Endothelial cell of hepatic sinusoid (primary cell): Measurements from ENCODE around the gene CBX5.
"Not testable (repeated sequence)": the region's sequence is repeated elsewhere in the genome, so short reads cannot be mapped to it uniquely, and the experiment has no call there.

Source experiments
- in situ Hi-C: cut with HindIII; loops from 2 replicates; pipeline ENCODE4 v1.10.0; 2017; ENCODE audit warnings: low sequenced_read_pairs

Gene CBX5

DNA sequence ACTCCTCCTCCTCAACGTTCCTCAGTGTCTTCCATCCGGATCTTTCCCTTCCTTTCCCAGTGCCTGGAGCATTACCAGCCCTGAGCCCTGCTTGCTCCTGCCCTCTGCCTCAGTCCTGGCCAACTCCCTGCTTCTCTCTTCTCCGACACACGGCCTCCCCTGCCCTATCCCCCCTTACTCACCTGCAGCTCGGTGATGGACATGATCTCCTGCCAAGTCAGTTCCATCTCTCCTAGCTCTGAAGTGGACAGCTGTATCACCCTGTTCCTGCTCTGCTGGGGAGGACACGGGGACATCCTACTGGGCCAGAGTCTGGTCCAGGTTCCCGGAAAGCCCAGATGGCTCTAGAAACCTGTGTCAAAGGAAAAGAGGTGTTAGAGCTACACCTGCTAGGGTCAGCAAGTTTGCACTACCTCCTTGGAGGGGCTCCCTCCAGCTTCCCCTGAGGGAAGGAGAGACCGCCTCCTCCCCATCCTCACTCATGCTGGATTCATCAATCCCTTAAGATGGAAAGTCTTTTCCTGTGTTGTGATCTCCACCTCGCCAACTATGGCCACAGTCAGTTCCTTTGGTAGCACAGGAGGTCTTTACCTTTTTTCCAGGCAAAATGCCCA, 15.1 kb upstream of the CBX5 start:
- in situ Hi-C loops, result loop anchor here (5.0 kb wide), 2 partner anchors 32 to 77 kb away; partner anchors contain the start of gene COPZ1

DNA sequence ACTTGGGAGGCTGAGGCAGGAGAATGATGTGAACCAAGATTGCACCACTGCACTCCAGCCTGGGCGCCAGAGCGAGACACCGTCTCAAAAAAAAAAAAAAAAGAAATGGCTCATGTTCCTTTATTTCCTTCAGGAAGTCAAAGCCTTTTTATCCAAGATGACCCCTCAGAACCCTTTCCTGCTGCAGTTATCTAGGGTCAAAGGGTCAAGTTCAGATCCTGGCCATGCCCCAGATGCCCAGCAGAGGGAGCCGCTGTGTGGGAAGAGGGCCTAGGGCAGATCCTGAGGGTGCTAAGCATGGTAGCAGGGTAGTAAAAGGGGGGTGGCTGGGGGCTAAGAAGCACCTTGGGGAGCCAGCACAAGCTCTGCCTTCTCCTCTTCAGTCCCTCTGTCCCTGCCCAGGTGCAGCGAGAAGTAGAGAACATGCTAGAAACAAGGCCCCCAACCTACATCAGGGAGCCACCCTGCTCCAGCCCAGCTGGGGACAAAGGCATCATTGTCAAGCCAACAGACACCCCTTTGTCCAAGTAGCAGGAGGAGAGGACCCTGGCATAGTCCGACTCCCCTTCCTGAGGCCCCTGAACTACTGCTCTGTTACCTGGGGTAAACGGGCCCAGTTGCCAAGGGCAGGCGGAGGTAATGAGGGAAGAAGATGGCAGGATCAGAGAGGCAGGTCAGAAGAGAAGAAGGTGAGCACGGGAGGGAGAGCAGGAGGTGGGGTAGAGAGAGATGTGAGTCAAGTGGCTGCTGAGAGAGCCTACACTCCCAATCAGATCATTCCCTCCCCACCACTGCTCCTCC, 14.4 kb upstream of the CBX5 start:
- in situ Hi-C loops, result loop anchor here (5.0 kb wide), 2 partner anchors 33 to 78 kb away; partner anchors contain the start of gene COPZ1

DNA sequence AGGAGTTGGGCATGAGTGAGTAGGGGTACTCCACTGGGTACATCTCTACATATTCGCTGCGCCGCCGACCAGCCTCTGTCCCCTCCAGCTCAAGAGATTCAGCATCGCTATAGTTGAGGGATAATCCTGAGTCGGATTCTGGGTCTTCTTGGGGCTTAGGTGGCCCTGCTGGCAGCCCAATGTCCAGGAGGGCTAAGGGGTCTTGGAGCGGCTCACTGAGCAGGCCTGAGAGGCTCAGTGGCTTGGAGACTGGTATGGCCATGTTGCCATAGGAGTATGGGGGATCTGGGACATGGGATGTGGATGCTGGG, 13.0 kb upstream of the CBX5 start:
- in situ Hi-C loops, result loop anchor here (5.0 kb wide), 2 partner anchors 34 to 79 kb away; partner anchors contain the start of gene COPZ1

DNA sequence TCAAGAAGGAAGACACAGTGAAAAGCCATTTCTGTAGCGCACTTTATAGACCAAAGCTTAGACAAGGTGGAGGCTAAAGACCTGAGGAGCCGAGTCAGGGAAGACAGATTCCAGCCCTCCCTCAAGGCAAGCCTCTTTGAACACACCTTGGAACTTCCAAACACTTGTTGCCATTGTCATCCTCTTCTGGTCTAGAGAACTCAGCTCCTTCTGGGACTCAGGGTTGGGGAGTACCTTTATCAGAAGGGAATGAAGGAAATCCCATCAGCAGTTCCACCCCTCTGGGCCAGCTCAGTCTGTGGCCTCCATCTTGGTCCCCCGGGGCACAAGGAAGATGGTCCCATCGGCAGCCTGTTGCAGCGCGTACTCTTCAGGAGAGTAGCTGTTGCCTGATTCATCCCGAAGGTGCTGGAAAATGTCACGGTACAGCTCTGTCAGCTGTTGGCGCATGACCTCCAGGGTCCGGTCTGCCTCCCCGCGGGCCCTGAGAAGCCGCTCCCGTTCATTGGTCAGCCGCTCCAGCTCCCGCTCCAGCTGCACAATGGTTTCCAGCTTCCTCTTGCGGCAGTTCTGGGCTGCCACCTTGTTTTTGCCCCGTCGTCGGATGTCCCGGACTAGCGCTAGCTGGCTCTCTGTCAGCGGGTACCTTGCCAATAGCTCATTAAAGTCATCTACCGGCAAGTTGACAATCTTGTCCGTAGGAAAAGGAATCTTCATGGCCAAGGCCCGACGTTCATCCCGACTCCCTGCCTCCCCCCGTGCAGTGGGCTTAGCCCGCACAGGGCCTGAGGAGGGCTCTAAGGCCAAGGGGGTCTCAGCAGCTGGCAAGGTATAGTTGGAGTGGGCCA, 12.4 kb upstream of the CBX5 start:
- in situ Hi-C loops, result loop anchor here (5.0 kb wide), 2 partner anchors 35 to 80 kb away; partner anchors contain the start of gene COPZ1

DNA sequence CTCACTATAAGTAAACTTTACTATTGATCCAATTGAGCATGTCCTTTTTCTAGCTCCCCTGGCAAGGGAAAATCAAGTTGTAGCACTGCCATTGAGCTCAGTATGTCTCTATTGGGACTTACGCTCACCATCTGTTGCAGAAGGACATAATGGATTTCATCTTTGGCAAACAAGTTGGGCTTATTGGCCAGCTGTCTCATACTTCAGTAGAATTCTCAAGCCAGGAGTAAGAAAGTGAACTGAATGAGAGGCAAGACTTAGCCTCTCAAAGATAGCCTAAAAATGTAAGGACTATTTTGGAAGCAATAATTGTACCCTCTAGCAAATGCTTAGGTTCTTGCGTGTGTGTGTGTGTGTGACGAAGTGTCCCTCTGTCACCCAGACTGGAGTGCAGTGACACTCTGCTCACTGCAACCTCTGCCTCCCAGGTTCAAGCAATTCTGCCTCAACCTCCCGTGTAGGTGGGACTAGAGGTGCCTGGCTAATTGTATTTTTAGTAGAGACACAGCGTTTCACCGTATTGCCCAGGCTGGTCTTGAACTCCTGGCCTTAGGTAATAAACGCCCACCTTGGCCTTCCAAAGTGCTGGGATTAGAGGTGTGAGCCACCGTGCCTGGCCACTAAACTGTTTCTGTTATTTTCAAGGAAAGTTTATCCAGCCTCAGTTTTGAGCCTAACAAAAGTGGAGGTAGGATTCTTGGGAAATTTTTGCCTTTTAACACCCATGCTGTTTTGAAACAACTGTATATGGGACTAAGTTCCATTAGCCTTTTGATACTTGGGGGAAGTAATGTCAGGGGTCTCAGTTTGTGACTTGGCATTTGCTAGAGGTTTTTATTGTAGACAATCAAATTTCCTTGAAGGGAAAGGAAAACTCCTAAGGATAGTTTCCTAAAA, 7.6 kb upstream of the CBX5 start:
- in situ Hi-C loops, result no loop called here

DNA sequence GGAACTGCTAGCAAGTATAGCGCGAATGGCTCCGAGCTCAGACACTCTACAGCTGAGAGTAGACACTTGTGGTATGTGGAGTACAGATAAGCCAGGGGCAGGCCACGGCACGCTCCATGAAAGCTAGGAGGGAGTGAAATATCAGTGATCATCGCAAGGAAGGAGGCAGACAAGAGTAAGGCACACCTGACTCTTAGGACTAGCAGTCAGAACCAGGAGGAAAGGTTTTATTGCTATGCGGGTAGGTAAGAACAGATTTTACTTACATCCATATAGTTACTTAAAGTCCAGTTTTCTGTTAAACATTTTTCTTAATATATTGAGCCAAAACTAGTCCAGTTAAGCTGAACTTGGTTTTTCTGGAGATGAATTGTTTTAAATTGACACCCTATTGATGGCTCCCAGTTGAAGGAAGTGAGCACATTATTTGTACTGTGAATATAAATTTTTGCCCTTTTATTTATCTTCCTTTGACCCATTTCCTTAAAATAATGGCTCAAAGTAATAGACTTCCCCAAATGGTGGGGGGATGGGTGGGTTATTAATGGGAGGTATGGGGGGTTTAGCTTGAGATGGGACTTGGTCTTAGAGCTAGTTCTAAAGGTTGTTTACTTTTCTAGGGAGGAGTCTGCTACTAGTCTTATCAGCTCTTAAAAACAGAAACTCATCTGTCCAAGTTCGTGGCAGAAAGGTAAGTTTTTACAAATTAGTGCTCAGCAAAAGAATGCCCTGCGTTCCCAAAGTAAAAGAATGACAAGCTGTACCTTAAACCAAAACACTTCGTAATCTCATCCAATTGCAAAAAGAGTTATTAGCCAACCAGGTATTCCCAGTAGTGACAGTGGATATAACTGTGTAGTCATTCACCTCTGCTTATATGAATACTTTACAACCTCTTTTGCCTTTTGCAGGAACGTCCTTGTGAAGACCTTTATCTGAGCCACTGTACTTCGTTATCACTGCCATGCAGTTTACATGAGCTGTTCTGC, 6.4 kb upstream of the CBX5 start:
- in situ Hi-C loops, result no loop called here

DNA sequence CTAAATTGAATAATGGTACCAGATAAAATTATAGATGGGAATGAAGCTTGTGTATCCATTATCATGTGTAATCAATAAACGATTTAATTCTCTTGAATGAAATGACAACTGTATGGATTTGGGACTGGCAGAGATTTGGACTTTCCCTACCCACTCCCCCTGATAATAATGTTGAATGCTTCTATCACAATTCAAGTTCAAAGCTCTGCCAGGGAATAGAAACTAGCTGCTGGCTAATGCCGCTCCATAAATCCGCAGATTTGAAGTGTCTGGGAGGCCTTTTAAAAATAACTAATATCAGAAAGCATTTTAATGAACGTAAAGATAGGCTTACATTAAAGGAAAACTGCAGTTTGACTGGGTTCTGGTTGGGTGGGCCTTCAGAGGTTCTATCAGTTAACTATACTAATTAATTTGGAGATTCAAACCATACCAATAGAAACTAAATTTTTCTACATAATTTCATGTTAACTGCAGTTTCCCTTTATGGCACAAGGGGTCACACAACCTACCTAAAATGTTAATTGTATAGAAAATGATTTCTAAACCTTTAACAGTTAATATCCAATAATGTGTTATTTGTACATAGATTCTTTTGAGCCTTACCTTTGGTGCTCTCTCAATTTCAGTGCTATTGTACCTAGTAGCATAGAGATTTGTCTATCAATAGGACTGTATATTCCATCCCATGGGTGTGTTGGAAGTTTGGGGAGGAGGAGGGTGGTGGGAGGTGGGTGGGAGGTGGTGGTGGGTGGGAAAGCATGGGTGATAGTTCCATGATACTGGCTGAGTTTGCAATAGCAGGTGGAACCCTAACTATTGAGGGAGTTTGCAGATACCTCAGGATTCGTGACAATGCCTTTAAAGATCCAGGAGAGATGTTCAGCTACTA, 5.5 kb upstream of the CBX5 start:
- in situ Hi-C loops, result no loop called here

DNA sequence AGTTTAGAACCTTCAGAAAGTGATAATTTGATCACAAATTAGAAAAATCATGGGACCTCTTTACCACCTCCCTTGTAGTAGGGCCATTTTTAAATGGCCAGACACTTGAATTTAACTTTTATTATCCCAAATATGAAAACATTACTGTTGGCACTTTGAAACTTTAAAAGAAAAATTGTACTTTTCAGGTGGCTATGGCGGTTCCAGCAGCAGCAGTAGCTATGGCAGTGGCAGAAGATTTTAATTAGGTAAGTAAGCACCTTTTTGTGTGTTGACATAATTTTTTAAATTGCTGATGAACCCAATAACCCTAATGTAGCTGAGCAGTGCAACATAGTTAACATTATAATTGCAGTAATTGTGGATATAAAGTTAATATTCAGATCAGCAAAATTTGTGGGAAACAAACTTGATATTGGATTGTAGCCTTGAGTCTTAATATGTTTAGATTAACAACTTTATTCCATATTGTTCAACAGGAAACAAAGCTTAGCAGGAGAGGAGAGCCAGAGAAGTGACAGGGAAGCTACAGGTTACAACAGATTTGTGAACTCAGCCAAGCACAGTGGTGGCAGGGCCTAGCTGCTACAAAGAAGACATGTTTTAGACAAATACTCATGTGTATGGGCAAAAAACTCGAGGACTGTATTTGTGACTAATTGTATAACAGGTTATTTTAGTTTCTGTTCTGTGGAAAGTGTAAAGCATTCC, 4.3 kb upstream of the CBX5 start:
- in situ Hi-C loops, result not testable (repeated sequence)

DNA sequence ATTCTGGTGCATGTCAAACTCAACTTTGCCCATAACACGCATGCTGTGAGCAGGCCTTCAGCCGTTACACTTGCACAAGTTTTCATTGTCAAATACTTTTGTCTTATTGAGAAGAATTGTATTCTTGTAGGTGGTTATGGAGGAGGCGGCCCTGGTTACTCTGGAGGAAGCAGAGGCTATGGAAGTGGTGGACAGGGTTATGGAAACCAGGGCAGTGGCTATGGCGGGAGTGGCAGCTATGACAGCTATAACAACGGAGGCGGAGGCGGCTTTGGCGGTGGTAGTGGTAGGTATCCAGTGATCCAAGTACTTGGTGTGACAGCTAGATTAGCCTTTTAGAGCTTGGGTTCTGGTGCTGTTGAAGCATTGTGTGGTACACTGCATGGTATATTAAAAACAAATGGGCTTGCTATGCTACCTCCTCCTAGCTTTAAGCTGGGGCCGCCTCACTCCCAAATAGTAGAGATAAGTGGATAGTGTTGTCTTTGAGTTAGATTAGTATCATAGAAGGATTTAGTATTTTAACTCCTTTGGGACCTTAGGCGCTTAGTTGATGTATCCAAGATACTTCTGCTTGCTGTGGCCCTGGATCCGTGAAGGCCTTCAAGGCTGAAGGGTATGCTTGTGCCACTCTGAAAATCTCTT, 3.1 kb upstream of the CBX5 start:
- in situ Hi-C loops, result no loop called here

DNA sequence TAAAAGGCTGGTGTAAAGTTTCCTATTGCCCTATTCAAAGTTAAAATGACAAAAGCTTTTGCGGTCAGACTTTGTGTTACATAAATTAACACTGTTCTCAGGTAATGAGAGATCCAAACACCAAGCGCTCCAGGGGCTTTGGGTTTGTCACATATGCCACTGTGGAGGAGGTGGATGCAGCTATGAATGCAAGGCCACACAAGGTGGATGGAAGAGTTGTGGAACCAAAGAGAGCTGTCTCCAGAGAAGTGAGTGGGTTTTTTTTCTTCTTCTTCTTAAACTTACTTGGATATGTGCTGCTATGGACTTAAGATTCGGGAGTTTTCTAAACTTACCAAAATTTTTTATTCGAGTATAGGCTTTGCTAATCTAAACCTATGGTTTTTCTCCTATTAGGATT, 1.8 kb upstream of the CBX5 start:
- in situ Hi-C loops, result not testable (repeated sequence)

DNA sequence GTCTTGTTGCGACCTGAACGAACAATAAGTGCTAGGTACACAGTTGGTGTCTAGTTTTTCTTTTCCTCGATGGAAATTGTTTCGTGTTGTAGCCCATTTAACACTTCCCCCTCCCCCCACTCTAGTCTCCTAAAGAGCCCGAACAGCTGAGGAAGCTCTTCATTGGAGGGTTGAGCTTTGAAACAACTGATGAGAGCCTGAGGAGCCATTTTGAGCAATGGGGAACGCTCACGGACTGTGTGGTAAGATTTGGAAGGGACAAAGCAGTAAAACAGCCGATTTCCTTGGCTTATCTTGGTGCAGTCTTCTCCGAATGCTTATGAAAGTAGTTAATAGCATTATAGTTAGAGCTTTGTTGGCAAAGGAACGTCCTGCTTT, 1.3 kb upstream of the CBX5 start:
- in situ Hi-C loops, result not testable (repeated sequence)

DNA sequence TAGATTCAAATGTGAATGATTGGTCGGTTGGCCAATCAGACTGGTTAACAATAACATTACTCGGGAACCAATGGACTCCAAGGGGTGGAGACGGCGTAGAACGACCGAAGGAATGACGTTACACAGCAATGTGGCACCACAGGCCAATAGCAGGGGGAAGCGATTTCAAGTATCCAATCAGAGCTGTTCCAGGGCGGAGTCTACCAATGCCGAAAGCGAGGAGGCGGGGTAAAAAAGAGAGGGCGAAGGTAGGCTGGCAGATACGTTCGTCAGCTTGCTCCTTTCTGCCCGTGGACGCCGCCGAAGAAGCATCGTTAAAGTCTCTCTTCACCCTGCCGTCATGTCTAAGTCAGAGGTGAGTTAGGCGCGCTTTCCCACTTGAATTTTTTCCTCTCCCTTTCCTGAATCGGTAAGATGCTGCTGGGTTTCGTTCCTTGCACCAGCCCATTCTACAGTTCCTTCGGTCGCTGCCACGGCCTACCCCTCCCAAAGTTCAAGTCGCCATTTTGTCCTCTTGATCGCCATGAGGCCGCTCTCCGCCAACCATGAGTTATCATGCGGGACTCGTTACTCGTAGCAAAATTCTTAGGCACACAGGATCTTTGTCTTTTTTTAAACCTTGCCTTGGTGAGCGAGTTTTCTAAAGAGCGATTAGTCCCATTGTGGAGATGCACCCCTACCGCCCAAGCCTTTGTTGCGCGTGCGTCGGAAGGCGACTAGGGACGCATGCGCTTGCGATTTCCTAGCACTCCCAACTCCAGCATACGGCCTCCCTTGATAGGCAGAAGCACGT, 742 bp upstream of the CBX5 start, which contains the start of gene HNRNPA1:
Gene HNRNPA1, plus strand, starts transcription at position 259 of the 793 bp plus-strand sequence. Its CDS starts 82 bp downstream, at position 341.
- in situ Hi-C loops, result no loop called here

DNA sequence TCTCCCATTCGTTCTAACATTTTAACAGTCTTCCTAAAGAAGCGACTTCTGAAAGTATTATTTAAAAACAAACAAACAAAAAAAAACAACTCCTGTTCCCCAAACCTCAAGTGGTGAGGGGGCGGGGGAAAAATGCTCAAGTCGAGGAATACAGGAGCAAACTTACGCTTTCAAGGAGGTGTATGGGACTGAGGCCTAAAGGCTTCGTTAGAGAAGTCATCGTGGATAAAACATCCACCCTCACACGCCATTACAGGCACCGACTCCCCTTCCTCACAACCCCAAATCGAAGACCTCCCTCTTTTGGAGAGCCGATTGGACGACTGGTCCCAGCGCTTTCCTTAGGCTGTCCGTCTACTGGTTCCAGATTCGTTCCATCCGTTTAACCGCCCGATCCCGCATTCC, 693 bp downstream of the CBX5 start:
- in situ Hi-C loops, result no loop called here

DNA sequence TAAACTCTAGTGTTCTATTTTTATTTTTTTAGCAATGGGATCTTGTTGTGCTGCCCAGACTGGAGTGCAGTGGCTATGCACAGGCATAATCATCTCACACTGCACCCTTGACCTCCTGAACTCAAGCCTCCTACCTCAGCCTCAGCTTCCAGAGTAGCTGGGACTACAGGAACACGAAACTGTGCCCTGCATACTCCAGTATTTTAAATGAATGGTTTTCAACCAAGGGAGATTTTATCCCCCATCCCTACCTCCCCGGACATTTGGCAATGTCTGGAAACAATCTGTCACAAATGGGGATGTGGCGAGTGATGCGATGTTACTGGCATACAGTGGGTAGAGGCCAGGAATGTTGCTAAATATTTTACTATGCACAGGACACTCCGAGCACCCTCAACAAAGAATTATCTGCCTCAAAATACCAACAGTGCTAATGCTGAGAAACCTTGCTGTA, 2.1 kb downstream of the CBX5 start:
- in situ Hi-C loops, result no loop called here

DNA sequence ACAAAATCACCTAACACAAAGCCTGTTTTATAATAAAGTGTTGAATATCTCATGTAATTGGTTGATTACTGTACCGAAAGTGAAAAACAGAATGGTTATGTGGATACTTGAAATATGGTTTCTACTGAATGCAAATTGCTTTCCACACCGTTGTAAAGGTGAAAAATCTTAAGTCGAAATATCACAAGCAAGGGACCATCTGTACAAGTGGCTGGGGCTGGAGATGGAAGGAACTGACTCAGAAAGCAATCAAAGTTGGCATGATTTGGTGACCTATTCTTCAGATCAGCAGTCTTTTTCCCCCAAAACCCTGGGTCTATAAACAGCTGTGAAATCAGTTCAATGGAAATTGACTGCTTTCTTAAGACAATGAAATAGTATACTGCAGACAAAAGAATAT, 3.6 kb downstream of the CBX5 start:
- in situ Hi-C loops, result no loop called here

DNA sequence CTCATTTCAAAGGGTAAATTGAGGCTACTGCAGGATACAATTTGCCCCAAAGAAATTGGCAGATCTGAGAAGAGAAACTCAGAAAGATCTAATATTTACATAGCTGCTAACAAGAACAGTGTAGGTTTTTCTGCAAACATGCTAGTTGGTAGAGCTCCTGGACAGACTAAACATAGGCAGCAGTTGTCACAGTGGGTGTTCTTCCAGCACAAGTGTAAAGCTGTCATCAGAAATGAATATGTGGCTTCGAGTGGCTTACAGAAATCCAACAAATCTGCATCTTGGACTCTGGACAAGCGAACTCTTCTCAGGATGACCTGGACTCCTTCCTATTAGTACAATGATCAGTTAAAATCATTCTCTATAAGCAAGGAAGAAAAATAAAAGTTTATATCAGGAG, 5.9 kb downstream of the CBX5 start:
- in situ Hi-C loops, result no loop called here
